Gastroesophageal sphincter (tissue), 4 donors: ENCODE results near the gene OR4F17. TPM values are rescaled to one million over a fixed set of nuclear protein-coding genes. Genes with fewer than 3 reads are reported as not detected.
"Not testable (repeated sequence)": the region's sequence is repeated elsewhere in the genome, so short reads cannot be mapped to it uniquely, and the experiment has no call there.

Experiments used
- ATAC-seq: fragments of 150-250 bp; one replicate; pipeline ENCODE4 v1.9.1; 2016; ENCODE audit warnings: mild to moderate bottlenecking, moderate library complexity
- H3K27ac ChIP-seq, 4 donors: fragments of 200-600 bp; sonication (generic) in 3 of 4; 1 replicate in 3 of 4; 2 replicates in 1 of 4; pipeline ENCODE4 v1.5.1; 2016 to 2019
- H3K27me3 ChIP-seq: fragments of 200-600 bp; sonication (generic); one replicate; pipeline ENCODE4 v1.5.1; 2019
- H3K36me3 ChIP-seq, 2 donors: fragments of 200-600 bp; sonication (generic); one replicate each; pipeline ENCODE4 v1.5.1; 2019; ENCODE audit warnings: control low read depth in 1 of 2
- H3K4me1 ChIP-seq, 3 donors: fragments of 200-600 bp; sonication (generic); 1 replicate in 2 of 3; 2 replicates in 1 of 3; pipeline ENCODE4 v1.5.1; 2016 to 2019; ENCODE audit warnings: control low read depth in 2 of 3
- H3K4me3 ChIP-seq, 2 donors: fragments of 200-600 bp; sonication (generic); one replicate each; pipeline ENCODE4 v1.5.1; 2019; ENCODE audit warnings: mild to moderate bottlenecking in 1 of 2, moderate library complexity in 1 of 2
- H3K9me3 ChIP-seq, 3 donors: fragments of 200-600 bp; sonication (generic); one replicate each; pipeline ENCODE4 v1.5.1; 2017 to 2019; ENCODE audit warnings: control low read depth in 2 of 3
- WGBS, 2 donors: methylation state at CpG; one replicate each; pipeline ENCODE4 v1.1.5; 2018; ENCODE audit warnings: low coverage in 1 of 2; 5-methylcytosine and 5-hydroxymethylcytosine counted together
- total RNA-seq, 4 donors: library from RNA; depleted of rRNA; stranded (reverse); fragments of >200 nt; gene quantifications; one replicate each; pipeline ENCODE4 v1.1.0, GENCODE V29; 2016

The OR4F17 gene
- under 1 TPM in 1 of 4 donors, not detected in 3; 0.23 TPM for total RNA-seq

DNA sequence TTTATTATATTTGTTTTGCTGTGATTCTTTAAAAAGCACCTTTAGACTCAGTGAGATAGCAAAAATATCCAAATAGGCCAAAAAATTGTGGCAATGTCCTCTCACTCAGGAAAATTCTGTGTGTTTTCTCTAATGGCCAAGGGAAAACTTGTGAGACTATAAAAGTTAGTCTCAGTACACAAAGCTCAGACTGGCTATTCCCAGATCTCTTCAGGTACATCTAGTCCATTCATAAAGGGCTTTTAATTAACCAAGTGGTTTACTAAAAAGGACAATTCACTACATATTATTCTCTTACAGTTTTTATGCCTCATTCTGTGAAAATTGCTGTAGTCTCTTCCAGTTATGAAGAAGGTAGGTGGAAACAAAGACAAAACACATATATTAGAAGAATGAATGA is at the start of gene OR4F17:
Gene OR4F17, plus strand, starts transcription at position 301 of the 400 bp plus-strand sequence. CDS start 3,575 bp downstream, outside the sequence.
- not testable (repeated sequence) for H3K36me3 ChIP-seq, H3K4me1 ChIP-seq, H3K27me3 ChIP-seq, H3K4me3 ChIP-seq, ATAC-seq, H3K27ac ChIP-seq, H3K9me3 ChIP-seq

- no CpG with 5 or more reads among the region's 54 CpGs for WGBS, 2 donors
- H3K9me3 ChIP-seq, H3K27ac ChIP-seq, ATAC-seq, H3K4me1 ChIP-seq, H3K27me3 ChIP-seq, H3K36me3 ChIP-seq: not testable (repeated sequence)
- H3K4me3 ChIP-seq = peak overlapping the region; percentile 32 to 38
Observed at GRCh38 chr19:70793-71192, 36.1 kb upstream of the OR4F17 start.

DNA sequence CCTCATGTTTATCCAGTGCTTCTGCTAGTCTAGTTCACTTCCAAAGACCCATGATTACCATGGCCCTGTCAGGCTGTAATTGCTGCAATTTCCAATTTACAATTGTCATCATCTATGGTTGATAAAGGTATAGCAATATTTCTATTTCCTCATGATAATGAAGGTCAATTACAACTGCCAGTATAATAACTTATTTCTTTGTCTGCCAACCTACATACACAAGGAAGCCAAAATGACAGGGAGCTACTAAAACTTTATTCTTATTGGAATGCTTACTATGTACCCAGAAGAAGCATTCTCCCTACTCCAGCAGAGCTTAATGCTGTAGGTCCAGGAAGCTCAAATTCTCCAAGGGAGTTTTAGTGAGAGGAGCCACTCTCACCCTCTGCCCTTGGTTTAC is 24.0 kb upstream of the OR4F17 start:
- H3K4me1 ChIP-seq, H3K9me3 ChIP-seq, H3K36me3 ChIP-seq, H3K27ac ChIP-seq, H3K27me3 ChIP-seq, ATAC-seq, H3K4me3 ChIP-seq: not testable (repeated sequence)

GRCh38 chr19:83626-84025 is 23.3 kb upstream of the OR4F17 start:
- not testable (repeated sequence) for H3K36me3 ChIP-seq, H3K4me1 ChIP-seq, ATAC-seq, H3K9me3 ChIP-seq, H3K27me3 ChIP-seq, H3K27ac ChIP-seq, H3K4me3 ChIP-seq
- WGBS, 2 donors = no CpG with 5 or more reads among the region's 1 CpG

GRCh38 chr19:90678-91077 is 16.2 kb upstream of the OR4F17 start:
- WGBS, 2 donors = 72% methylated on average over 4 of the region's 4 CpGs; no CpG with 5 or more reads in 1 of the 2 donors
- H3K27me3 ChIP-seq, H3K4me1 ChIP-seq, H3K36me3 ChIP-seq, H3K9me3 ChIP-seq, ATAC-seq, H3K4me3 ChIP-seq, H3K27ac ChIP-seq: not testable (repeated sequence)

DNA sequence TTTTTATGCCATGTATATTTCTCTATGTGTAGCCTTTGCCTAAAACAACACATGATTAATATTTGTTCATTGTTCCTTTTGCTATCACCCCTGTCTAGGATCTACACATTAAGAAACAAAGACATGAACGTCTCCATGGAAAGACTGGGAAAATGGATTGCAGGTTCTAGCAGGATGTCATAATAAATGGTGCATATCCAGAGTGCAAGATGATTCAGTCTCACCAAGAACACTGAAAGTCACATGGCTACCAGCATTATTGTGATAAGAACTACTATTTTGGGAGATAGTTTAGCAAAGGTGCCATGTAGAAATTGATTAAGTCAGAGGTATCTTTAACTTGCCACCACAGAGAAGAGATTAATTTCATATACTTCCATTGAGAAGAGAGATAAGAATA is 12.1 kb upstream of the OR4F17 start:
- H3K36me3 ChIP-seq, ATAC-seq, H3K27me3 ChIP-seq, H3K4me3 ChIP-seq, H3K27ac ChIP-seq, H3K4me1 ChIP-seq, H3K9me3 ChIP-seq: not testable (repeated sequence)
- no CpG with 5 or more reads among the region's 1 CpG for WGBS, 2 donors

- not testable (repeated sequence) for H3K27me3 ChIP-seq, H3K9me3 ChIP-seq, H3K4me1 ChIP-seq, ATAC-seq, H3K27ac ChIP-seq, H3K36me3 ChIP-seq, H3K4me3 ChIP-seq
- no CpG with 5 or more reads among the region's 3 CpGs for WGBS, 2 donors
Observed at GRCh38 chr19:97647-98046, 9.3 kb upstream of the OR4F17 start.

DNA sequence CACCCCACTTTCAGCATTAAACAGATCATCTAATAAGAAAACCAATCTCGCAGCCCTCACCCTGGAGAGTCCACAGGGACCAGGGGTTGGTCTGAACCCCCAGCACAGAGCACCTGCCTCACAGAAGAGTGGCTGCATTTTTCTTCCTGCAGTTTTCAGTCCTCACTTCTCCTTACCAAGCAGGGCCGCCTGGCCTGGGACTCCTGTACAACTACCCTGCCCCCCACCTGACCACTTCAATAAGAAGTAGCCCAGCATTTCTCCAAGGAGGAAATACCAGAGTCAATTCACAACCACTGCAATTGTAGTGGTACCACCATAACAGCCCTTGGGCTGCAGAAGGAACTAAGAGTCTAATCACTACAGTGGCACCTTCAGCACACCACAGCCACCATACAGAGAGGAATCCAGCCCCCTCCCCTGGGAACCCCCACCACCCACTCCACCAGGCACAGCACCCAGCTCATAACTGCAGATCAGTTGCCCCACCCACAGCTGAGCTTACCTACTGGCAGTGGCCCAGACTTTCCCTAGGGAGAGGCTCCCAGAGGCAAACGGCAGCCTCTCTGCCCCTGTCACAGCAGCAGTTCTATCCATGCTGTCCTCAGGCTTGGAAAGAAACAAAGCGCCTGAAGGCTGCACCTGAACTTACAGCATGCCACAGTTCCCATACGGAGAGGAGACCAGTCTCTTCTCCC is 13.7 kb downstream of the OR4F17 start:
- H3K4me1 ChIP-seq, H3K27ac ChIP-seq, H3K9me3 ChIP-seq, H3K27me3 ChIP-seq, H3K4me3 ChIP-seq, ATAC-seq, H3K36me3 ChIP-seq: not testable (repeated sequence)
- no CpG with 5 or more reads among the region's 5 CpGs for WGBS, 2 donors

Other genes starting within 250 kb of the OR4F17 start
- gene PLPP2, start 184.3 kb downstream of the OR4F17 start, total RNA-seq = 10 to 100 TPM in 1 of 4 donors, 1 to 10 TPM in 3; 2.3 to 26.4 (median 3.7) TPM
- 10 to 100 TPM in 3 of 4 donors, 1 to 10 TPM in 1; 8.3 to 24.0 (median 20.1) TPM for gene MIER2, start 237.7 kb downstream of the OR4F17 start, total RNA-seq